HPDE6-E6E7 (cell line): ENCODE results near the gene ARSJ.
"Not testable (repeated sequence)": the region's sequence is repeated elsewhere in the genome, so short reads cannot be mapped to it uniquely, and the experiment has no call there.

Experiments
- DNase-seq: peaks from one replicate; pipeline ENCODE4 v3.0.0; 2011; ENCODE audit warnings: missing footprints; ENCODE audit errors: extremely low spot score

ARSJ gene

DNA sequence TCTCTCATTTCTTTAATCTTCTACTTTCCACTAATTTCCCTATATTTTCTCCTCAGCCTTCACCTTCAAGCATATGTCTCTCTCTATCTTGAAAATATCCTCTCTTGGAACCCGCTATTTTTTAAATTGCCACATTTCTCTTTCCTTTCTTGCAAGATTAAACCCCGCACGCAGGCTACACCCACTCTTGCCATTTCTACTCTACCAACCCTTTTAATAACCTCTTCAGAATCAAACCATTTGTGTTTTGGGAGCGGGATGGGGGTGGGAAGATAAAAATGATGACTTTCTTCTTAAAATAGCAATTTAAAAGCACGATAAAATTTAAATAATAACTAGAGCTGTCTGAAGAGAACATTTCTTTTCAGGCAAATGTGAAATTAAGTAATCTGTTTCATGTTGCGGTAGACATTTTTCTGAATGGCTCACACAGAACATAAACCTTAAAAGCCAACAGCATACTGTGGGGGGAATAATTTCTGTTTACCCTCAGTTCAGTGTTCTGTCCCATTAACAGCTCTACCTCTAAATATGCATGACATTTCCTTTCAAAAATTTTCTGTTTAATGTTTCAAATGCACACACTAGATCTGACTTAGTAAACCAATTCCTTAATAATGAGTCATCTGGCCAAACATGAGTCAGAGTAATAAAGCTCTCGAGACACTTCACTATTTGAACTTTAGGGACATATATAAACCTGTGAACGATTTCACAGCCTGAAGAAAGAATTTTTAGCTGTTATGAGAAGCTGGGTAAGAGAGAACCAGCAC is 20.5 kb downstream of the ARSJ start:
- DNase-seq, result no peak

DNA sequence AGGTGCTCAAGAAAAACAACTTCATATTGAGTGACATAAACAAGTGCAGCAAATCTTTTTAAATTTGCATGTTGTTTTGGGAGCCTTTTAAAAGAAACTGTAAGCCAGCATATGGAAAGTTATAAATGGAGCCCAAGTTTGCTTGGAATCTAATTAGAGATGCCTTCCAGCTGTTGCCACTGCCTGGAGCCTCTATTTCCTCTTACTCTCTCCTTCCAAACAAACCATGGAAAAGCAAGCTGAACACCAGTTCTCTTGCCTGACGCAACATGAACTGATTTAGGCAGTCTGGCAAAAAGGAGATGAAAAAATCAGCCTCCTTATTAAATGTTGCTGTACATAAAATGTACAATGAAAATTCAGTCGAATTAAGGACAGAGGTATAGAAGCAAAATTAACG is 21.5 kb downstream of the ARSJ start:
- DNase-seq, result no peak

DNA sequence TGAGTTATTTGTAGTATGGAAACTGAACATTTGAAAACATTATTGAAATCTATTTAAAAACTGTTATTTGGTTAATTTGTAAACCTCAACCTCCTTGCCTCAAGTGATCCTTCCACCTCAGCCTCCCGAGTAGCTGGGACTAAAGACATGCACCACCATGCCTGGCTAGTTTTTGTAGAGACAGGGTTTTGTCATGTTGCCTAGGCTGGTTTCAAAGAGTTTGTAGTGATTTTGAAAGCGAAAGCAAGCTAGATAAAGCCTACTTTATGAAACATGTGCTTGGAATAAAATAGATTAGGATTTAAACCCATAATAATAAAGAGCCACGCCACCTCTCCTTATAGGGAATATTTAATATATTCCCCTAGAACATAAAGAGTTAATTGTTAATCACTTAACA is 23.5 kb downstream of the ARSJ start:
- DNase-seq, result no peak

DNA sequence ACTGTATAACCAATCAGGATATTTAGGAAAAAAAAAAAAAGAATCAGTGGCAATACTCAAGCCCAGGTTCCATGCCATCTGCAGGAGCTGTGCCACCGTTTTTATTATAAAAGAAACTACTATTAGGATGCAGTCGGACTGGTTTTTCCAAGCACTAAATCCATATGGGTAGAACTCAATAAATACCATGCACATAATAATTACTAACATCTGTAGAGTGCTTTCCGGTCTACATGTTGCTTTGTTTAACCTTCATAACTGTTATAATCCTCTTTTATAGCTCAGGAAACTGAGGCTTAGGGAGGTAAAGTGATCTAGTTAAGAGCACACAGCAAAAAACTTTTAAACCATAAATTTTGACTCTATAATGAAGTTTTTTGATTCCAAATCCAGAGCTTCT is 24.0 kb downstream of the ARSJ start:
- no peak for DNase-seq

DNA sequence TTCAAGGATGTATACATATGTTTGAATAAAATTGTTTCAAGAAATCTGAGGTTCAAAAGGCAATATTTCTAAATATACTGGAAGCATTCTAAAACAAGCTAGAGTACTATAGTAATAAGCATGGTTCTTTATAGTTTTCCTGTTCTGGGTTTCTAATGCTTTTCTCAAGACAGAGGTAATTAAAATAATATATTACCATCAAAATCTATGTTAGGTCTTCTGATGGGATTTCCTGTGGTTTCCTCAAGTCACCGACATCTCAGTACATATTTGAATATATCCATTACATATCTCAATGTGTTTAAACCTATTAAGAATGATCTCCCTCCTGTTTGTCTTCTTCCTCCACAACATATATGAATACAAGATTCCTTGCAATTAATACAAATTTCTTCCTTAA is 25.6 kb downstream of the ARSJ start:
- DNase-seq, result no peak

DNA sequence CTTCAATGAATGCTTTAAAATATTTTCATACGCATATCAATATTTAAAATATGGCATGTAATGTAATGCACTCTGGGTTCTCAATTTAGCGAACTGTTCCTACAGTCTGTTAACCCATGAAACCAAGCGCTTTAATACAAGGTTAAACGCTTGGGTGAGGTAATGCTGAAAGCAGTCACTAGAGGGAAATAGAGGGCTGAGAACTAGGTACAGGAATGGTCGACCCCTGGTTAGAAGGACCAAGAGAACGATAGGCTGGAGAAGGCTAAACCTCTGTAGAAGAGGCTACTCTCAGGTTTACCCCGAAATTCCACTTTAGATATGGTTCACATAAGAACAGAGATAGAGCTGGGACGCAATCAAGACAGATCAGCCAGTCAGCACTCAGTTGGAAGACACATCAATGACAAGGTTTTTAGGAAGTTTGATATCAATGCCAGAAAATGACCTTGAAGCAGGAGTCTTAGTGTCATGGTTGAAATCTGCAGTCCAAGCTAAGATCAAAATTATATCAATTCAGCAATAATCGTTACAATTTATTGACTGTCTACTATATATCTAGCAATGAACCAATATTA is 26.9 kb downstream of the ARSJ start:
- DNase-seq, result no peak

DNA sequence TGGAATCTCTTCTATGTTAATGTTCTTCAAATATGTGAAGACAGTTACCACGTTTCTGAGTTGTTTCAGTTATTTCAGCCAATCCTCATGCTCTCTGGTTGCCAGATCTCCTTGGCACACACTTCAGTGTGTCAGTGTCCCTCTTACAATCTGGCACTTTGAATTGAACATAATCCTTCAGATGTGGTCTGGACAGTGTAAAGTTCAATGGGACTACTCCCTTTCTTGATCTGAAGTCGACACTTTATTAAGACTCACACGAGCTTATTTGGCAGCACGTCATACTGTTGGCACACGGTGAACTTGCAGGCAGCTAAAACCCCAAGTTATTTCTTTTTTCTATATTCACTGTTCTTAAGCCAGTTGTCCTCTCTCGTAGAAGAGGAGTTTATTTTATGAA is 28.2 kb downstream of the ARSJ start:
- DNase-seq, result no peak

DNA sequence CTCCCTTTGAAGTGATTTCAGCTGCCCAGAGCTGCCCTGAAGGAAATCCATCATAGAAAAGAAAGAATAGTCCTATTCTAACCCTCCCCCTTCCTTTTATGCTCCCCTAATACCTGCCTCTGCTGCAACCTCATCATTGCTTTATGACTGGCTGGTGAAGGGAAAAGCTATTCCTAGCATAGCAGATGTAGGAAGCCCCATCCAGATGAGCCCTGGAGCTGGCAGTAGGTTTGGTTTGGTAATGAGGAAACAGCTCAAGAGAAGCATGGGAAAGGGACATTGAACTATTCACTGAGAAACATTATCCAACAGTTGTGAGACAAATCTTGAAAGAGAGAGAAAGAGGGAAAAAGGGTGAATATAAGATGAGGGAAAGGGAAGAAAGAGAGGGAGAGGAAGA is 29.2 kb downstream of the ARSJ start:
- DNase-seq, result no peak

DNA sequence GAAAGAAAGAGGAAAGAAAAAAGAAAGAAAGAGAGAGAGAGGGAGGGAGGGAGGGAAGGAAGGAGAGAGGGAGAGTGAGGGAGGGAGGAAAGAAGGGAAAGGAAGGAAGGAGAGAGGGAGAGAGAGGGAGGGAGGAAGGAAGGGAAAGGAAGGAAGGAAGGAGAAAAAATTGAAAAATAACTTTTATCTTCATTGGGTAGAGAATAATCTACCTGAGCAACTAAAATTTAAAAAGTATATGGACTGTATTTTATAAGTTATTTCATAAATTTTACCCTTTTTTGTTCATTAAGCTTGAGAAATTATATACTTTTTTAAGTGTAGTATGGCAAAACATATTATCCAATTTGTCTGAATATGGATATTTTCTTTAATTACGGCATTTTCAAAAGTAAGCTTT is 32.0 kb downstream of the ARSJ start:
- DNase-seq, result no peak

DNA sequence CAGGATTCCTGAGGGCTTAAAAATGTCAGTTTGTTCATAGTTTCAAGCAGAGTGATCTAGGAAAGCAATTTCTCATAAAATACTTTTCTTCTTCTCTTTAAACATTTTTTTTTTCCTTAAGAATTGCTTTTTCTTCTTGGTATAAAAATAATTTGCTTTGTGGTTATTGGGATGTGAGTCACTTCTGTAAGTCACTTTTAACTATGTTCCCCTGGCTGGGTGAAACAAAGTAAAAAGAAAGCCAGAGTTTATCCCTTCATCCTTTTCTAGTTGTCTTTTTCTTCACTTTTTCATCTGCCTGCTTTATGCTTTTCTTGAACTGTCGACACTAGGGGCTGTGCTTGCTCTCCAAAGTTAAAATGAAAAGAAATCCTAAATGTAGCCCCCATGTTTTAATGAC is 33.5 kb downstream of the ARSJ start:
- DNase-seq, result no peak

DNA sequence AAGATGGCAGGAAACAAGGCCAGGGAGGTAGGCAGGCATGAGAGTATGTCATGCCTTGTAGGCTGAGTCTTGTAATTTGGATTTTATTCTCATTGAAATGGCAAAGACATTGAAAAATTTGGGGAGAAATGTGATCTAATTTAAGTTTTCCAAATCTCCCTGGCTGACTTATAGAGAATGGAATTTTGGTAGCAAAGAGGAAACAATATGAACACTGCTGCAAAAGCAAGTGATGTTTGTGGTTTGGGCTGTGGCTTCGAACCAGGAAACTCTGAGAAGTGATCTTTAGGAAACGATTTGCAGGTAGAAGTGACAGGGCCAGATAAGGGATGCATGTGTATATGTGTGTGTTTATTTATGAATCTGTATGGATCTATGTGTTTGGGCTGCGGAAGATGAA is 35.6 kb downstream of the ARSJ start:
- no peak for DNase-seq

DNA sequence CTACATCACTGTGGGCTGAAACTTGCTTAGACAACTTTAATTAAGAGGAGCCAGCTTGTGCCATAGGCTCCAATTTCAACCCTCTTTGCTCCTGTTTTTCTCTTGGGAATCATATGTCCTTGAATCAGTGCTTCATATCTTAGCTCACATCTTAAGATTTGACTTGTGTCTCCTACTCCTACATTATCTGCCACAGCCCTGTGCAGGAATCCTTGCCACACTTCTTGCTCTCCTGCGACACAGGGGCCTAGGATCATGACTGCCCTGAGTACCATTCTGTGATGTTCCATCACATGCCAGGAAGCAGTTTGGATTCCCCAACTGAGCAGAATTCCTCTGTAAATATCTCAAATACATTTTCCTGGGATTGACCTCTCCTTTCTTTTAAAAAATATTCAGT is 36.4 kb downstream of the ARSJ start:
- no peak for DNase-seq

DNA sequence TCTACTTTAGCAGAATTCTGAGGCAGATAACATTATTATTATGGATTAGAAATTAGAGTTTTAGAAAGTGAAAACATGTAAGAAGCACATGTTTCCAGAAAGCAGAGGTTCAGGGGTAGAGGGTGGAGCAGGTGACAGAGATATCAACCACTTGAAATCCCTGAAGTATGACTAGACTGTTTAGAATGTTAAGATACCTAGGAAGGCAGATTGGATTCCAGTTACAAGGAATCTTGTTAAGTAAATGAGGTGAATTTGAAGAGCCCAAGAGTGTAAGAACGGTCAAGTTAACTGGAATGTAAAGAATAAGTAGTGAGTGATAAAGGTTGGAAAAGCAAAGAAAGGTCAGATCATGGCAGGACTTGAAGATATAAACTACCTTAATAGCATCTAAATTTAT is 37.6 kb downstream of the ARSJ start:
- no peak for DNase-seq

DNA sequence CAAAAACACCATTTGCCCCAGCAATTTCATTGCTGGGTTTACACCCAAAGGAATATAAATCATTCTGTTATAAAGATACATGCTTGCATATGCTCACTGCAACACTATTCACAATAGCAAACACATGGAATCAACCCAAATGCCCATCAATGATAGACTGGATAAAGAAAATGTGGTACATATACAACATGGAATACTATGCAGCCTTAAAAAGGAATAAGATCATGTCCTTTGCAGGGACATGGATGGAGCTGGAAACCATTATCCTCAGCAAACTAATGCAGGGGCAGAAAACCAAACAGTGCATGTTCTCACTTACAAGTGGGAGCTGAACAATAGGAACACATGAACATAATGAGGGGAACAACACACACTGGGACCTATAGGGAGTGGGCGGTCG is 39.3 kb downstream of the ARSJ start:
- not testable (repeated sequence) for DNase-seq

DNA sequence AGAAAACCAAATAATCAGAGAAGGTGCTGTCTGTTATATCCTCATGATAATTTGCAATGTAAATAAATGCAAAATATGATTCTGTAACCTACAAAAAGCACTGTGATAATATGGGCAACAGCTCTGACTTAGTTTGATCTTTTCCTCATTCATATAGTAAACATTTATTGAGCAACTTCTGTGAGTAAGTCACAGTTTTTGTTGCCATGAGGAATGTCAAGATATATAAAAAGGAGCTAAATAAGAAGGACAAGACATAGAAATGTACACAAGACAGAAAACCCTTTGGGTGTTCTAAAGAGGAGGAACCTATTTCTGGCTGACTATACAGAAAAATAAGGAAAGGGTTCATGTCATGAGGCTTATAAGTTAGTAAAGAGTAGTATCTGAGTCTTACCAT is 44.3 kb downstream of the ARSJ start:
- no peak for DNase-seq

DNA sequence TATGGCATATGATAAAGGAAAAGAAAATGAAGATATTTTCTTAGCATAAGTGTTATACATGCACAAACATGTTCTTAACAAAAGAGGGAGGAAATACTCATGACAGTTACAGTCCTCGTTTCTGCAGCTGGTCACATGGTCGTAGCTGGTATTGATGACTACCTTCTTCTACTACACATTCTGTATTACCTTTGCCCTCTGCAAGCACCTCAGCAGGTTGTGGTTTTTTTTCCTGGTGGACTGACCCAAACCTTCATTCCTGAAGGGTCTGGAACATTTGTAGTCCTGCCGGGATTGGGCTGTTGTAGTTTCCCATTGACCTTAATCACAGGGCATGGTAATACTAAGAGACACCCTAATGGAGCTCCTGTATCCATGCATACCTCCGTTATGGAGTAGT is 54.7 kb downstream of the ARSJ start:
- not testable (repeated sequence) for DNase-seq

DNA sequence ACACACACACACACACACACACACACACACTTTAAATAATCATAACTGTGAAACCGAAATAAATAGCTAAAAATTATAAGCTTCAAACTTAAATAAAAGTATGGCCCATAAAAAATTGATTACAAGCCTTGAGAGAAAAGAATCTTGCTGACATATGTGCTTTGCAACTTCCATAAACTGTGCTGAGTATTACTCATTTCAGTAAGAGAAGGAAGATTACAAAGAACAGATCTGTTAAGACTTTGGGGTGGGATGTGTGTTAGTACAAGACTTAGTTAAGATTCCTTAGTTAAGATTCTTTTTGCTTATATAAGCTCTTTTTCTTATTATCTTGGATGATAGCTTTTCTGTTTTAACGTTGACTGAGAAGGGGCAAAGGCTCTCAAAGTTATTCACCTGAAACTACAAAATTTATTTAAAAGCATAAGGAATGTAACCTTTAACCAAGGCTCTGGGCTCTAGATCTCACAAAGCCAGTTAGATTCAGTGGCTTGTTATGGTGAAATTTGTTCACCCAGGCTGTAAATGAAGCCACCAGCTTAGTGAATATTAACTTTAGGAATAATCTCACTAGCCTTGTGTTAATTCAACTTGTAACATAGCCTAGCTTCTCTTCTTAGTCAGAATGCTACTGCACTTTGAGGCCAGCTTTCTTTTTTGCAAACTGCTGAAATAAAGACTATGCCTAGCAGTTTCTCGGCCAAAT is 58.2 kb downstream of the ARSJ start:
- no peak for DNase-seq

DNA sequence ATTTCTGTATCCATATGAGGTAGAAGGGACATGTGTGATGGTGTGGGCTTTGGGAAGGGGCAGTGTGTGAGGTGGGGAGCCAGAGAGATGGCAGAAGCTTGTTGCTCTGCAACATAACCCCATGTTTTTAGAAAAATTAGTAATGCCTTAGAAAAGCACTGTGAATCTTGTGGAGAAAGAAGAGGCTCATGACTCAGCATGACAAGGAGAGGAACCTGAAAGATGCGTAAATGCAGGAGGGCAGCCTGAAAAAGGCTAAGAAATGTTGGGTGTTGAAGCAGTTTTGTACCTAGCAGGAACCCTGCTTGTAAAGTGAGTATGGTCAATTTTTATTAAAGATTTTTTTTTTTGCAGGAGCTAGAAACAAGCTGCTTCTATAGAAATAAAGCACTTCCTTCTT is 59.8 kb downstream of the ARSJ start:
- DNase-seq, result no peak

DNA sequence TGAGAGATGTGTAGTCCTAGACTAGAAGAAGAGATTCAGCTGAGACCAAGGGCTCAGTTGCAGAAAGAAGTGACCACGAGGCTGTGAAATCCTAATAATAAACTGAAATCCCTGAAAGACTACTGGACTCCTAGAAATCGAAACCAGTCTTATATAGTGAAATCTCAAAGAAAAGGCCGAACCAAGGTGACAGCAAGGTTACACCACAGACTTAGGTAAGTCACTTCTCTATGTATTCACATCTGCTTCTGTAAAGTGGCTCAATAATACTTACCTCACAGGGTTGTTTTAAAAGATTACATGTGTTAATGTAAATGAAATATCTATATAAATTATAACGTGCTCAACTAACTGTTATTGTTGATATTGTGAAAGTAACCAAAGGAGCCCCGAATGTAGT is 60.3 kb downstream of the ARSJ start:
- DNase-seq, result no peak

DNA sequence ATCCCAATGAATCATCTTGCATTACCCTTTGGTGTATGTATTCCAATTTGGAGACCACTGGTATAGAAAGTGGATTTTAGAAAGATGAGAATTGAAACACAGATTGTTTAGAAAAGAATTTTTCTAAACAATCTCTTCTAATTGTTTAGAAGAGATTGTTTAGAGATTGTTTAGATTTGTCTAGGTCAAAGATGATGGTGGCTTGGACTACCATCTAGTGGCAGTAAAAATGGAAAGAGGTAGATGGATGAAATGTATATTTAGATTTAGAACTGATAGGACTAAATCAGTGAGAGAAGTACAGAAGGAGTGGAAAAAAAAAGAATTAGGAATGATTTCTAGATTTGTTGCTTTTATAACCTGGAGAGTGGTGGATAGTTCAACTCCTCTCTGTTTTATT is 70.6 kb downstream of the ARSJ start:
- no peak for DNase-seq

DNA sequence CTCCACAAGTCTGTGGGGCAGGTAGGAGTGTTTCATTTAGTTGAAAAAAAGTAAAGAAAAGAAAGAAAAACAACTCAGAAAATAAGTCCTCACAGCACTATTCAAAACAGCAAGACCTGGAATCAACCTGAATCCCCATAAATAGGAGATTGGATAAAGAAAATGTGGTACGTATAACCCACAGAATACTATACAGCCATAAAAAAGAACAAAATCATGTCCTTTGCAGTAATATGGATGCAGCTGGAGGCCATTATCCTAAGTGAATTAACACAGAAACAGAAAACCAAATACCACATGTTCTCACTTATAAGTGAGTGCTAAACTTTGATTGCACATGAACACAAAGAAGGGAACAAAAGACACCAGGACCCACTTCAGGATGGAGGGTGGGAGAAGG is 71.9 kb downstream of the ARSJ start:
- no peak for DNase-seq

DNA sequence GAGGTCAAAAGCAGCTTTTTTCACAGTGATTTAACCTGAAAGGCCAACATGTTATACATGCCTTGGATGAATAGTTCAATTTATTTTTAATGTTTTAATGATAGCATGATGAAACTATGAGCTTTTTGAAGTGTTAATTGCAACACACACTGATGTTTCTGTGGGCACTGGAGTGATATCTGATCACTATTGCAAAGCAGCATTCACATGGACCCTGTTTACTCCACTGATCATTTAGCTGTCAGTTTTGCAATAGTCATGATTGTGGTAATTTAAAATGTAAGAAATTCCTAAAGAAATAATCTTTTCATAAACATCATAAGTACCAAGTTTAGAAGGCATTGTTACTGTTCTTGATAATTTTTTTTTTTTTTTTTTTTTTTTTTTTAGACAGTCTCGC is 74.1 kb downstream of the ARSJ start:
- no peak for DNase-seq

DNA sequence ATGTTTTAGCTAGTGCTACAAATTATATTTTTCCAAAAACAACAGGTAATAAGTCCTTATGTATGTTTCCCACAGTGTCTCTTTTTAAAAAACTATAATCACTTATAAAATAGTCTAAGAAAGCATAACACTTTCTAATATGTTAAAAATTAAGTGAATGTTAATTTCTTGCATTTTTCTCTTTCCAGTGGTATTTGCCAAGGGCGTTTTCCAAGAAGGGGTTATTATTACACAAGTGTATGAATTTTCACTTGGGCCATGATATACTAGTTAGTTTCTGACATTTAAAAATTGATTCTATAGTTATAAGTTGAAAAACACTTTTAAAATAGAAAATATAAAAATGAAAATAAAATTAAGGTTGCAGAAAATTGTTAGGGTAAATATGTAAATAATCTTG is 74.6 kb downstream of the ARSJ start:
- no peak for DNase-seq
